K562 (cell line): ENCODE results near the gene PHF21A. TPM values are rescaled to one million over a fixed set of nuclear protein-coding genes. Genes with fewer than 3 reads are reported as not detected.
A peak's percentile ranks its signal among the peaks of the same experiment; 100 is the strongest.

Experiments
- ATAC-seq: fragments of 200-7000 bp; cut with Tn5 transposase; 3 replicates; pipeline ENCODE4 v1.9.1; 2020; ENCODE audit warnings: moderate library complexity
- BruUV-seq: library from RNA; stranded (reverse); fragments of 400-500 nt; replicated peaks from 2 replicates; lab custom pipeline; 2021; lab: Mats Ljungman, UMichigan
- CTCF ChIA-PET: fragments of 300-600 bp; formaldehyde crosslinking; extraction: SDS; loops from one replicate; lab custom pipeline; 2021; ENCODE audit warnings: low intra/inter-chr PET ratio; lab: Yijun Ruan, JAX
- POLR2A ChIA-PET: fragments of 300-600, 350-650 bp; sonication (Branson Sonifier 250); formaldehyde crosslinking; extraction: SDS; loops from one replicate; lab custom pipeline; 2021; ENCODE audit warnings: antibody characterized with exemption, inconsistent platforms; lab: Yijun Ruan, JAX
- DNase-seq, 4 experiments: peaks; one replicate each; pipeline versions ENCODE4 v3.0.0 to v3.0.0-alpha.2; 2011 to 2018; ENCODE audit warnings: low spot score in 3 of 4, mixed read lengths in 3 of 4; ENCODE audit errors: extremely low read depth in 1 of 4
- FAIRE-seq: peaks from 2 replicates; lab custom pipeline; 2011; peaks lifted over from hg19 to GRCh38; lab: Jason Lieb, UNC
- H2AFZ ChIP-seq: 2 replicates; pipeline ENCODE4 v1.6.0; 2011; ENCODE audit warnings: low read depth, low read length, control low read depth, inconsistent platforms
- H3K27ac ChIP-seq: fragments of 200-600 bp; 3 replicates; pipeline ENCODE4 v1.8.0; 2011; ENCODE audit warnings: low read depth, mild to moderate bottlenecking, control low read depth, inconsistent platforms, low read length, moderate library complexity, mixed read lengths; ENCODE audit errors: extremely low read depth
- H3K27me3 ChIP-seq, 2 experiments: fragments of 300-600 bp in 1 of 2; 2 replicates in 1 of 2; 3 replicates in 1 of 2; pipeline versions ENCODE4 v1.6.0 to v1.8.0; 2011; ENCODE audit warnings: inconsistent platforms in 2 of 2, low read length in 2 of 2, mild to moderate bottlenecking in 1 of 2, mixed read lengths in 1 of 2, moderate library complexity in 1 of 2; ENCODE audit not compliant: control insufficient read depth in 2 of 2, insufficient read depth in 2 of 2
- H3K36me3 ChIP-seq: fragments of 300-600 bp; 3 replicates; pipeline ENCODE4 v1.8.0; 2011; ENCODE audit warnings: mild to moderate bottlenecking, low read length, inconsistent platforms; ENCODE audit not compliant: control insufficient read depth, insufficient read depth
- H3K4me1 ChIP-seq, 2 experiments: fragments of 200-600 bp in 1 of 2; replicated peaks in 1 of 2; 2 replicates in 1 of 2; 3 replicates in 1 of 2; pipeline versions ENCODE4 v1.5.1 to v1.8.0; 2011; ENCODE audit warnings: inconsistent platforms in 2 of 2, low read length in 2 of 2, mild to moderate bottlenecking in 1 of 2, mixed read lengths in 1 of 2, moderate library complexity in 1 of 2; ENCODE audit not compliant: control insufficient read depth in 2 of 2, insufficient read depth in 2 of 2
- H3K4me2 ChIP-seq: 2 replicates; pipeline ENCODE4 v1.6.1; 2011; ENCODE audit warnings: low read length, control low read depth, inconsistent platforms, mixed read lengths; ENCODE audit not compliant: insufficient read depth
- H3K4me3 ChIP-seq: fragments of 200-600 bp; sonication (generic), shearing (Covaris generic); 2 replicates; pipeline ENCODE4 v1.5.1; 2016; ENCODE audit warnings: control low read depth, inconsistent platforms
- H3K79me2 ChIP-seq: fragments of 200-600 bp; 3 replicates; pipeline ENCODE4 v1.8.0; 2011; ENCODE audit warnings: low read length, inconsistent platforms; ENCODE audit not compliant: control insufficient read depth, insufficient read depth
- H3K9ac ChIP-seq, 2 experiments: 2 replicates each; pipeline versions ENCODE4 v1.6.0 to v1.6.1; 2011; ENCODE audit warnings: low read depth in 2 of 2, low read length in 2 of 2, control low read depth in 1 of 2, inconsistent platforms in 1 of 2, mild to moderate bottlenecking in 1 of 2, mixed read lengths in 1 of 2; ENCODE audit not compliant: insufficient read depth in 1 of 2
- H3K9me1 ChIP-seq: one replicate; pipeline ENCODE4 v1.6.0; 2011; ENCODE audit warnings: inconsistent platforms, mild to moderate bottlenecking, low read length, moderate library complexity; ENCODE audit not compliant: control insufficient read depth, insufficient read depth
- H3K9me3 ChIP-seq: replicated peaks from 2 replicates; pipeline ENCODE4 v1.5.1; 2011; ENCODE audit warnings: low read depth, low read length, inconsistent platforms; ENCODE audit not compliant: control insufficient read depth, insufficient read depth
- H4K20me1 ChIP-seq: replicated peaks from 2 replicates; pipeline ENCODE4 v1.6.1; 2011; ENCODE audit warnings: low read length, inconsistent platforms, mixed read lengths; ENCODE audit not compliant: control insufficient read depth, insufficient read depth
- ADNP ChIP-seq: fragments of 200-800 bp; sonication (Bioruptor generic); IDR thresholded peaks from 2 replicates; pipeline ENCODE4 v1.6.1; 2016; ENCODE audit warnings: missing genetic modification characterization, missing compliant biosample characterization
- BRF1 ChIP-seq: IDR thresholded peaks from 3 replicates; pipeline ENCODE4 v1.6.1; 2011; ENCODE audit warnings: borderline replicate concordance, mild to moderate bottlenecking; ENCODE audit not compliant: insufficient read length; ENCODE audit errors: extremely low read depth
- E2F1 ChIP-seq: sonication (generic); formaldehyde crosslinking; IDR thresholded peaks from 2 replicates; pipeline ENCODE4 v1.8.1; 2023; ENCODE audit warnings: mild to moderate bottlenecking, missing genetic modification reagents, moderate library complexity
- ETV1 ChIP-seq: fragments of 450-650 bp; conservative IDR thresholded peaks from 2 replicates; pipeline ENCODE4 v1.6.1; 2016; ENCODE audit warnings: missing genetic modification characterization, control low read depth, low read depth, missing compliant biosample characterization
- FOXJ2 ChIP-seq: fragments of 200-800 bp; sonication (Bioruptor generic); IDR thresholded peaks from 2 replicates; pipeline ENCODE4 v1.6.1; 2016; ENCODE audit warnings: missing genetic modification characterization, missing compliant biosample characterization
- FOXK2 ChIP-seq, 2 experiments: fragments of 450-650 bp; IDR thresholded peaks in 1 of 2; conservative IDR thresholded peaks in 1 of 2; 2 replicates each; pipeline ENCODE4 v1.6.1; 2016; ENCODE audit warnings: low read depth in 2 of 2, mild to moderate bottlenecking in 1 of 2
- HDAC8 ChIP-seq: fragments of 450-650 bp; IDR thresholded peaks from 2 replicates; pipeline ENCODE4 v1.6.1; 2016; ENCODE audit warnings: mild to moderate bottlenecking, missing genetic modification characterization, moderate library complexity, missing compliant biosample characterization
- HMBOX1 ChIP-seq: sonication (generic); IDR thresholded peaks from 2 replicates; pipeline ENCODE4 v1.6.1; 2016
- NFATC3 ChIP-seq: fragments of 450-650 bp; IDR thresholded peaks from 2 replicates; pipeline ENCODE4 v1.6.1; 2017; ENCODE audit warnings: mild to moderate bottlenecking
- NUFIP1 ChIP-seq: fragments of 450-650 bp; IDR thresholded peaks from 2 replicates; pipeline ENCODE4 v1.6.1; 2018; ENCODE audit not compliant: partially characterized antibody
- POLR2H ChIP-seq: IDR thresholded peaks from 2 replicates; pipeline ENCODE4 v1.6.1; 2016; ENCODE audit warnings: missing genetic modification characterization, low read depth, mild to moderate bottlenecking, control low read depth, missing compliant biosample characterization, moderate library complexity
- SRF ChIP-seq, 2 experiments: fragments of 250-450, 450-650 bp in 1 of 2; sonication (Bioruptor Pico) in 1 of 2; sonication (generic) in 1 of 2; formaldehyde crosslinking; IDR thresholded peaks; 2 replicates each; pipeline versions ENCODE4 v1.5.0 to v1.5.1; 2020 to 2022; ENCODE audit warnings: mild to moderate bottlenecking in 1 of 2, missing genetic modification reagents in 1 of 2
- ZNF347 ChIP-seq: fragments of 450-650 bp; formaldehyde crosslinking; IDR thresholded peaks from 2 replicates; pipeline ENCODE4 v1.4.0; 2020; ENCODE audit warnings: low read depth, mild to moderate bottlenecking, moderate library complexity
- ZNF507 ChIP-seq: conservative IDR thresholded peaks from 2 replicates; pipeline ENCODE4 v1.6.1; 2017; ENCODE audit warnings: missing genetic modification characterization, missing compliant biosample characterization
- WGBS: fragments of 100-300 bp; shearing (Covaris generic); methylation state at CpG from one replicate; pipeline ENCODE4 v1.1.6; 2016; ENCODE audit warnings: low coverage, mixed read lengths; ENCODE audit not compliant: insufficient coverage; ENCODE audit errors: missing lambda C conversion rate; 5-methylcytosine and 5-hydroxymethylcytosine counted together
- in situ Hi-C: fragments of 300-500 bp; cut with MboI; formaldehyde crosslinking; loops from 4 replicates; pipeline ENCODE4 v1.15.0; 2018; ENCODE audit warnings: inconsistent platforms, mixed read lengths
- intact Hi-C: fragments of 100-400 bp; cut with micrococcal nuclease; formaldehyde crosslinking; loops from 2 replicates; pipeline ENCODE4 v1.14.2; 2022
- polyA plus RNA-seq, 8 experiments: library from polyadenylated mRNA; depleted of rRNA in 4 of 8; stranded (reverse) in 5 of 8; unstranded in 3 of 8; fragments of >200 nt; fragmentation: Nextera tagmentation in 2 of 8; fragmentation: Illumina TruSeq in 1 of 8; extraction: Ambion mirVana in 2 of 8; extraction: Trizol in 1 of 8; gene quantifications; 2 replicates each; pipeline versions ENCODE4 v1.2.1 to v1.2.3, GENCODE V29; 2011 to 2014; ENCODE audit warnings: inconsistent platforms in 1 of 8, missing spikeins in 1 of 8
- total RNA-seq, 7 experiments: library from RNA; depleted of rRNA in 6 of 7; stranded (reverse); fragments of >200 nt in 6 of 7; fragmentation: Illumina TruSeq in 2 of 7; extraction: Trizol in 2 of 7; gene quantifications; 2 replicates each; pipeline versions ENCODE4 v1.2.1 to v1.2.3, GENCODE V29; 2011 to 2021; ENCODE audit warnings: low replicate concordance in 1 of 7
- TF ChIP-seq, protein P1 (sequence below): sonication (generic); formaldehyde crosslinking; IDR thresholded peaks from 2 replicates; pipeline ENCODE4 v1.5.0; 2020; ENCODE audit warnings: missing genetic modification reagents

The PHF21A gene
- total and polyA plus RNA-seq, 9 of the 15 experiments (the other 6 are each of a cell fraction or from before 2014, with no cell fraction given), result 1.5 to 32.4 (median 10.7) TPM

- no peaks in the 10 kb centered on the region for H4K20me1 ChIP-seq
- in situ Hi-C loops (no loop called here), intact Hi-C loops (loop anchor here (10.0 kb wide), 1 partner anchor 114 kb away; no protein-coding TSS in a partner anchor)
- TF ChIP-seq NUFIP1, result no peak
- peak; percentile 74 for TF ChIP-seq HMBOX1
- 0 out of 2 replicates have a peak, but pooled peaks have one; percentile 41 for TF ChIP-seq FOXJ2
- TF ChIP-seq FOXK2 (conservative IDR thresholded peaks at IDR 0.05 in 1 of 2, IDR thresholded peaks at IDR 0.05 in 1 of 2; ENCODE audit: low read depth in 2 of 2), result peak; percentile 27 to 71; a peak in 2 of 4 replicates
- TF ChIP-seq ADNP (tag), result 0 out of 2 replicates have a peak, but pooled peaks have one; percentile 5
- TF ChIP-seq, protein P1, sequence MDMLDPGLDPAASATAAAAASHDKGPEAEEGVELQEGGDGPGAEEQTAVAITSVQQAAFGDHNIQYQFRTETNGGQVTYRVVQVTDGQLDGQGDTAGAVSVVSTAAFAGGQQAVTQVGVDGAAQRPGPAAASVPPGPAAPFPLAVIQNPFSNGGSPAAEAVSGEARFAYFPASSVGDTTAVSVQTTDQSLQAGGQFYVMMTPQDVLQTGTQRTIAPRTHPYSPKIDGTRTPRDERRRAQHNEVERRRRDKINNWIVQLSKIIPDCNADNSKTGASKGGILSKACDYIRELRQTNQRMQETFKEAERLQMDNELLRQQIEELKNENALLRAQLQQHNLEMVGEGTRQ (CRISPR knock-in tag), result no peak
- no peak for TF ChIP-seq SRF (CRISPR knock-in tag; IDR thresholded peaks at IDR 0.05)
- TF ChIP-seq POLR2H (tag), result no peak
- no peak for TF ChIP-seq ETV1
- TF ChIP-seq HDAC8, result no peak
- TF ChIP-seq E2F1 (CRISPR knock-in tag), result no peak
- no peak for TF ChIP-seq ZNF347
- TF ChIP-seq BRF1, result no peak
- no peak for TF ChIP-seq ZNF507 (tag)
- TF ChIP-seq NFATC3, result no peak
- WGBS, result 46% methylated on average over 2 of the region's 2 CpGs
- no TSS peak for BruUV-seq
- DNase-seq, result no peak
- no peaks in the 10 kb centered on the region for H3K9me3 ChIP-seq
- H3K27ac ChIP-seq, result peak overlapping the region; percentile 59; the same call in 2 of the 3 replicates
- peaks cover 91% of the 10 kb centered on the region for H3K79me2 ChIP-seq
- peak overlapping the region in 1 of 2 experiments; percentile 2; a peak in 1 of 4 replicates for H3K9ac ChIP-seq
- peak overlapping the region; percentile 38 for H3K4me2 ChIP-seq
- no peak overlapping the region for H3K4me3 ChIP-seq
- H3K27me3 ChIP-seq, result no peaks in the 10 kb centered on the region
- FAIRE-seq, result no peak
- ATAC-seq, result no peak
- peak overlapping the region; percentile 67 for H2AFZ ChIP-seq
- peaks cover 6 to 49% of the 10 kb centered on the region in 2 experiments for H3K4me1 ChIP-seq
- H3K9me1 ChIP-seq, result no peaks in the 10 kb centered on the region
- no peaks in the 10 kb centered on the region for H3K36me3 ChIP-seq
- ChIA-PET CTCF (no interaction called here), POLR2A (interaction anchor here (0.5 kb wide), 1 partner anchor 307 kb away, joined by 3 read pairs; no protein-coding TSS in a partner anchor)
Measured at GRCh38 chr11:46108751-46109150, 12.5 kb downstream of the PHF21A start.
